SK-N-SH (cell line): ENCODE results near the gene EOGT. TPM values are rescaled to one million over a fixed set of nuclear protein-coding genes. Genes with fewer than 3 reads are reported as not detected.

Experiments used
- CTCF ChIA-PET: fragments of 300-600, 350-600 bp; formaldehyde crosslinking; extraction: SDS; loops from one replicate; lab custom pipeline; 2021; lab: Yijun Ruan, JAX
- POLR2A ChIA-PET: fragments of 350-600 bp; sonication (Branson Sonifier 250); formaldehyde crosslinking; extraction: SDS; loops from one replicate; lab custom pipeline; 2020; ENCODE audit warnings: antibody characterized with exemption, inconsistent platforms; lab: Yijun Ruan, JAX
- DNase-seq: peaks from one replicate; pipeline ENCODE4 v3.0.0; 2012
- H2AFZ ChIP-seq: fragments of 200-600 bp; sonication (generic); 2 replicates; pipeline ENCODE4 v1.8.1; 2016; ENCODE audit warnings: antibody characterized with exemption, mild to moderate bottlenecking, low read depth
- H3F3A ChIP-seq: fragments of 200-600 bp; sonication (generic); replicated peaks from 2 replicates; pipeline ENCODE3; 2016; ENCODE audit warnings: antibody characterized with exemption, mild to moderate bottlenecking; ENCODE audit not compliant: insufficient read depth
- H3K27ac ChIP-seq, 2 experiments: fragments of 200-500 bp in 1 of 2; fragments of 200-600 bp in 1 of 2; sonication (Bioruptor generic) in 1 of 2; sonication (generic), shearing (Covaris generic) in 1 of 2; 2 replicates each; pipeline versions ENCODE4 v1.5.1 to v1.6.1; 2014 to 2016; ENCODE audit warnings: low read depth in 2 of 2, inconsistent platforms in 1 of 2, low read length in 1 of 2, mild to moderate bottlenecking in 1 of 2, mixed read lengths in 1 of 2
- H3K27me3 ChIP-seq: fragments of 200-600 bp; sonication (generic), shearing (Covaris generic); 2 replicates; pipeline ENCODE4 v1.6.1; 2016; ENCODE audit warnings: mixed run types; ENCODE audit not compliant: insufficient read depth
- H3K36me3 ChIP-seq, 2 experiments: fragments of 200-500 bp in 1 of 2; fragments of 200-600 bp in 1 of 2; sonication (Bioruptor generic) in 1 of 2; sonication (generic) in 1 of 2; replicated peaks in 1 of 2; 2 replicates each; pipeline versions ENCODE3 to v1.5.1; 2014 to 2016; ENCODE audit warnings: low read length in 1 of 2, mild to moderate bottlenecking in 1 of 2; ENCODE audit not compliant: insufficient read depth in 2 of 2, control insufficient read depth in 1 of 2
- H3K4me1 ChIP-seq, 2 experiments: fragments of 200-500 bp in 1 of 2; fragments of 200-600 bp in 1 of 2; sonication (Bioruptor generic) in 1 of 2; sonication (generic), shearing (Covaris generic) in 1 of 2; 2 replicates each; pipeline versions ENCODE4 v1.5.1 to v1.6.1; 2014 to 2016; ENCODE audit warnings: low read depth in 1 of 2, low read length in 1 of 2, mixed run types in 1 of 2; ENCODE audit not compliant: insufficient read depth in 2 of 2, control insufficient read depth in 1 of 2
- H3K4me2 ChIP-seq: fragments of 200-600 bp; sonication (generic), shearing (Covaris generic); 2 replicates; pipeline ENCODE4 v1.6.1; 2017; ENCODE audit warnings: mixed run types
- H3K4me3 ChIP-seq, 2 experiments: fragments of 200-500 bp in 1 of 2; fragments of 200-600 bp in 1 of 2; sonication (Bioruptor generic) in 1 of 2; sonication (generic), shearing (Covaris generic) in 1 of 2; 2 replicates each; pipeline versions ENCODE4 v1.5.1 to v1.8.1; 2014 to 2016; ENCODE audit warnings: low read depth in 2 of 2, inconsistent platforms in 1 of 2, low read length in 1 of 2, mild to moderate bottlenecking in 1 of 2, mixed read lengths in 1 of 2, moderate library complexity in 1 of 2
- H3K79me2 ChIP-seq: fragments of 200-600 bp; sonication (generic); 2 replicates; pipeline ENCODE4 v1.8.1; 2017; ENCODE audit warnings: mild to moderate bottlenecking; ENCODE audit not compliant: insufficient read depth
- H3K9ac ChIP-seq: fragments of 200-600 bp; sonication (generic); 2 replicates; pipeline ENCODE4 v1.6.1; 2017; ENCODE audit warnings: mixed run types
- H3K9me2 ChIP-seq: fragments of 200-600 bp; sonication (generic); 2 replicates; pipeline ENCODE4 v1.6.1; 2017; ENCODE audit warnings: mixed run types
- H3K9me3 ChIP-seq: fragments of 200-600 bp; sonication (generic); 2 replicates; pipeline ENCODE4 v1.6.1; 2017; ENCODE audit warnings: mixed run types, mild to moderate bottlenecking, moderate library complexity
- H4K20me1 ChIP-seq: fragments of 200-600 bp; sonication (generic); 2 replicates; pipeline ENCODE4 v1.6.1; 2017; ENCODE audit warnings: mild to moderate bottlenecking, mixed run types; ENCODE audit not compliant: insufficient read depth
- CTCF ChIP-seq: fragments of 200-600 bp; sonication (generic); IDR thresholded peaks from 2 replicates; pipeline ENCODE4 v1.6.1; 2017; ENCODE audit warnings: antibody characterized with exemption, mild to moderate bottlenecking, moderate library complexity
- FOXJ3 ChIP-seq: sonication (generic); formaldehyde crosslinking; IDR thresholded peaks from 2 replicates; pipeline ENCODE4 v1.5.1; 2020; ENCODE audit warnings: mild to moderate bottlenecking, missing genetic modification reagents
- GATA2 ChIP-seq: sonication (generic); formaldehyde crosslinking; IDR thresholded peaks from 2 replicates; pipeline ENCODE4 v1.5.0; 2020; ENCODE audit warnings: mild to moderate bottlenecking, missing genetic modification reagents
- IRF3 ChIP-seq: fragments of 150-350 bp; IDR thresholded peaks from 2 replicates; pipeline ENCODE4 v1.6.1; 2016; ENCODE audit warnings: mild to moderate bottlenecking, low read depth, low read length
- RCOR1 ChIP-seq: fragments of 150-350 bp; IDR thresholded peaks from 2 replicates; pipeline ENCODE4 v1.6.1; 2017; ENCODE audit warnings: antibody characterized with exemption, low read length
- REST ChIP-seq: IDR thresholded peaks from 2 replicates; pipeline ENCODE4 v1.6.1; 2012; ENCODE audit warnings: mild to moderate bottlenecking, low read depth, low read length, moderate library complexity
- SIN3A ChIP-seq: IDR thresholded peaks from 2 replicates; pipeline ENCODE4 v1.6.1; 2012; ENCODE audit warnings: low read depth, mild to moderate bottlenecking, low read length, moderate library complexity, borderline replicate concordance
- SMC3 ChIP-seq: IDR thresholded peaks from 2 replicates; pipeline ENCODE4 v1.6.1; 2012; ENCODE audit warnings: low read depth, low read length, improper control_type of control experiment
- TCF12 ChIP-seq: IDR thresholded peaks from 2 replicates; pipeline ENCODE4 v1.4.0; 2012
- TEAD4 ChIP-seq: IDR thresholded peaks from 2 replicates; pipeline ENCODE4 v1.4.0; 2012; ENCODE audit warnings: mild to moderate bottlenecking, borderline replicate concordance; ENCODE audit not compliant: insufficient read depth
- YY1 ChIP-seq: IDR thresholded peaks from 2 replicates; pipeline ENCODE4 v1.4.0; 2012; ENCODE audit warnings: low read depth, mild to moderate bottlenecking
- WGBS: methylation state at CpG from one replicate; pipeline ENCODE4 v1.1.6; 2017; ENCODE audit warnings: low lambda C conversion rate; 5-methylcytosine and 5-hydroxymethylcytosine counted together
- polyA plus RNA-seq, 3 experiments: library from polyadenylated mRNA; depleted of rRNA; stranded (reverse); fragments of >200 nt; gene quantifications; 2 replicates each; pipeline ENCODE4 v1.2.3, GENCODE V29; 2012

Gene EOGT
- polyA plus RNA-seq, 1 of the 3 experiments (the other 2 are of a cell fraction): 6.0 TPM

GRCh38 chr3:69014022-69014580 lies 617 bp upstream of the EOGT start:
- TF ChIP-seq GATA2 (no peak), RCOR1 (no peak)
- TF ChIP-seq, all 33 proteins: peak for 0
- ChIA-PET CTCF (interaction anchor here (0.6 to 2.4 kb wide), 9 partner anchors 9 to 63 kb away, joined by 3 to 9 read pairs (median 4); no protein-coding TSS in a partner anchor), POLR2A (interaction anchor here (0.6 to 1.0 kb wide), 3 partner anchors 38 to 520 kb away, joined by 3 to 4 read pairs (median 3); partner anchors contain the start of gene TMF1)
- H3K4me3 ChIP-seq: peak overlapping the region; percentile 70 to 71
- peaks cover 0 to 15% of the 10 kb centered on the region in 2 experiments; a peak in 3 of 4 replicates for H3K4me1 ChIP-seq
- peaks cover 10% of the 10 kb centered on the region; the same call in 1 of the 2 replicates for H3K79me2 ChIP-seq
- H3F3A ChIP-seq: peaks cover 9% of the 10 kb centered on the region
- H3K4me2 ChIP-seq: peak overlapping the region; percentile 79
- no peak for DNase-seq
- peaks cover 23 to 35% of the 10 kb centered on the region in 2 experiments for H3K36me3 ChIP-seq
- peak overlapping the region; percentile 78 for H2AFZ ChIP-seq
- no peaks in the 10 kb centered on the region for H3K27me3 ChIP-seq
- no peaks in the 10 kb centered on the region for H3K9me3 ChIP-seq
- peak overlapping the region; percentile 88 for H3K9ac ChIP-seq
- WGBS: 37% methylated on average over 8 of the region's 11 CpGs
- H3K27ac ChIP-seq: peak overlapping the region; percentile 80 to 83
- no peaks in the 10 kb centered on the region for H3K9me2 ChIP-seq
- H4K20me1 ChIP-seq: no peaks in the 10 kb centered on the region

GRCh38 chr3:69012800-69013252 lies 658 bp downstream of the EOGT start:
- CTCF ChIA-PET: interaction anchor here (0.6 to 2.4 kb wide), 9 partner anchors 7 to 39 kb away, joined by 3 to 9 read pairs (median 4); partner anchors contain the start of gene TMF1
- Histone ChIP-seq H3K9me3 (no peaks in the 10 kb centered on the region), H3K9me2 (no peaks in the 10 kb centered on the region), H3K36me3 (peaks cover 16 to 36% of the 10 kb centered on the region in 2 experiments), H3F3A (peaks cover 9% of the 10 kb centered on the region), H3K4me2 (peak overlapping the region; percentile 79), H3K79me2 (peaks cover 10% of the 10 kb centered on the region; the same call in 1 of the 2 replicates), H3K4me3 (peak overlapping the region; percentile 70 to 71), H3K27me3 (no peaks in the 10 kb centered on the region), H2AFZ (peak overlapping the region; percentile 78), H3K27ac (peak overlapping the region; percentile 80 to 83; a peak in 3 of 4 replicates), H4K20me1 (no peaks in the 10 kb centered on the region), H3K9ac (peak overlapping the region; percentile 88)
- whole genome bisulfite sequencing: 41% methylated on average over 8 of the region's 36 CpGs
- POLR2A ChIA-PET: interaction anchor here (1.0 kb wide), 1 partner anchor 39 kb away, joined by 4 read pairs; the partner anchor contains the start of gene TMF1
- TF ChIP-seq TCF12 (peak; percentile 2; the same call in 1 of the 2 replicates), IRF3 (no peak), TEAD4 (no peak)
- TF ChIP-seq, all 33 proteins: peak for 1
- peak; percentile 87 for DNase-seq
- peaks cover 0 to 15% of the 10 kb centered on the region in 2 experiments; a peak in 3 of 4 replicates for H3K4me1 ChIP-seq

GRCh38 chr3:69012100-69012799 lies 1.2 kb downstream of the EOGT start:
- H3K79me2 ChIP-seq: peaks cover 10% of the 10 kb centered on the region; the same call in 1 of the 2 replicates
- TF ChIP-seq SIN3A (no peak), CTCF (no peak), REST (no peak), SMC3 (no peak), YY1 (no peak), FOXJ3 (CRISPR knock-in tag) (no peak)

More at GRCh38 chr3:69012100-69012799, 1.2 kb downstream of the EOGT start:
- POLR2A ChIA-PET: no interaction called here
- CTCF ChIA-PET: interaction anchor here (0.6 to 2.4 kb wide), 7 partner anchors 9 to 40 kb away, joined by 3 to 9 read pairs (median 4); partner anchors contain the start of gene TMF1
- Histone ChIP-seq H3K9ac (peak overlapping the region; percentile 88), H3K4me3 (peak overlapping the region; percentile 70 to 71; a peak in 3 of 4 replicates), H3F3A (peaks cover 9% of the 10 kb centered on the region), H3K9me2 (no peaks in the 10 kb centered on the region), H3K36me3 (peaks cover 10 to 34% of the 10 kb centered on the region in 2 experiments), H4K20me1 (no peaks in the 10 kb centered on the region), H3K4me1 (peaks cover 0 to 15% of the 10 kb centered on the region in 2 experiments; a peak in 3 of 4 replicates), H2AFZ (peak overlapping the region; percentile 78), H3K9me3 (no peaks in the 10 kb centered on the region), H3K27me3 (no peaks in the 10 kb centered on the region), H3K4me2 (peak overlapping the region; percentile 79), H3K27ac (peak overlapping the region; percentile 12 to 80; a peak in 3 of 4 replicates)
- DNase-seq: no peak
- 79% methylated on average over 18 of the region's 22 CpGs for WGBS
